Measurements from ENCODE around the gene CCR9.

The CCR9 gene

GRCh38 chr3:45880725-45881077 is 5.6 kb upstream of the CCR9 start:
- no peak for TF ChIP-seq CTCF (IDR thresholded peaks at IDR 0.05; ENCODE audit: low read depth, low read length, missing control alignments)
- no peak for DNase-seq (ENCODE audit: low read depth)
- in situ Hi-C loops (cut with HindIII; ENCODE audit: low sequenced_read_pairs), result no loop called here
- no peak overlapping the region for H3K4me3 ChIP-seq (ENCODE audit: low read depth, low read length)

- no peak overlapping the region for H3K4me3 ChIP-seq (ENCODE audit: low read depth, low read length)
- in situ Hi-C loops (cut with HindIII; ENCODE audit: low sequenced_read_pairs), result no loop called here
- no peak for DNase-seq (ENCODE audit: low read depth)
- TF ChIP-seq CTCF (IDR thresholded peaks at IDR 0.05; ENCODE audit: low read depth, low read length, missing control alignments), result no peak
These were observed 5.0 kb upstream of the CCR9 start for GRCh38 chr3:45881078-45882022.

DNA sequence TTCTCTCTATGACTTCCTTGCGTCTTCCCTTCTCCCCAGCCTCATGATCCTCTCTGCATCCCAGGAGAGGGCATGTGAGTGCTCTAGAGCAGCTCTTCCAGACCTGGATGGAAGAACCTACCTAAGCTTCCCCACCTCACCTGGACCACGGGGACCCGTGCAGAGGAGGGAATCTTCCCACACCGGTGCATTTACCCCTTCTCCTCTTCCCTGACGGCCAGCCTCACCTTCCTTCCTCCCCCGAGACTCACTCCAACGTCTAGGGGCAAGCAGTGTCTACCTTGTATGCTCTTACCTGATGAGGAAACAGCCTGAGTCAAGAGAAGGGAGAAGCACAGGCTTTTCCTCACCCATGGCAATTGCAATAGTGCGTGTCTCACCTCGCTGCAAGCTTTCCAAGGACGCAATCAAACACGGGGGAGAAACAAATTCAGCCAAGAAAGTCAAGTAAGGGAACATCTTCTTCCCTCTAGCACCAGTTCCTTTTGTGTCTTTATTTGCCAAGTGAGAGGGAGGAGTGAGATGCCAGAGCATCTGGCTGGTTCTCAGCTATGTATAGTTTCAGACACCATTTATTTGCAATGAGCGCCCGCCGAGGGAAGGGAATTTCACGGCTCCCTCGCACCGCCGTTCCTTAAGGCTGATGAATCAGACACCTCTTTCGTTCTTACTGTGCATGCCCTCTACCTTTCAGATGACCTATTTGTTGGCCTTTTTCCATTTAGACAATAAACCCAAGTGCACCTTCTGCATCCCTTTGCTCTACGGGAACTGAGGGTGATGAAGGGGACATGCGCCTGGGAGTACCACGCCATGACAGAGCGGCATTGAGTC is 1.8 kb upstream of the CCR9 start:
- H3K4me3 ChIP-seq (ENCODE audit: low read depth, low read length), result no peak overlapping the region
- in situ Hi-C loops (cut with HindIII; ENCODE audit: low sequenced_read_pairs), result no loop called here
- DNase-seq (ENCODE audit: low read depth), result no peak
- no peak for TF ChIP-seq CTCF (IDR thresholded peaks at IDR 0.05; ENCODE audit: low read depth, low read length, missing control alignments)

DNA sequence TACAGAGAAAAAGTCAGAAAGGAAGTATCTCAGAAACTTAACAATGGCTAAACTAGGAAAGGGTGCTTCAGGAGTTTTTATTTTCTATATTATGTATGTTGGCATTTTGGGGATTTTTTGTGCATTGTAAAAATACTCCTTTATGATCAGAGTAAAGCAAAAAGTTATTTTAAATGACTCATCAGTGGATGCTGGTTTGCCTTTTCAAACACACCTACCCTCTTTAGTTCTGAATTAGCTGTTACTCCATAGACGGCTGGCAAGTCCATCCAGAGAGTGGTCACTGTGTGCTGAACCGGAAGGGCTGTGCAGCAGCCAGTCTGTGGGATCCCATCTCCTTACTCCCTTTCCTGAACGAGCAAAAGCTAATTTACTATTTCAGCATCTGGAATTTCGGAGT is 942 bp downstream of the CCR9 start:
- no peak for TF ChIP-seq CTCF (IDR thresholded peaks at IDR 0.05; ENCODE audit: low read depth, low read length, missing control alignments)
- no peak overlapping the region for H3K4me3 ChIP-seq (ENCODE audit: low read depth, low read length)
- in situ Hi-C loops (cut with HindIII; ENCODE audit: low sequenced_read_pairs), result no loop called here
- no peak for DNase-seq (ENCODE audit: low read depth)

DNA sequence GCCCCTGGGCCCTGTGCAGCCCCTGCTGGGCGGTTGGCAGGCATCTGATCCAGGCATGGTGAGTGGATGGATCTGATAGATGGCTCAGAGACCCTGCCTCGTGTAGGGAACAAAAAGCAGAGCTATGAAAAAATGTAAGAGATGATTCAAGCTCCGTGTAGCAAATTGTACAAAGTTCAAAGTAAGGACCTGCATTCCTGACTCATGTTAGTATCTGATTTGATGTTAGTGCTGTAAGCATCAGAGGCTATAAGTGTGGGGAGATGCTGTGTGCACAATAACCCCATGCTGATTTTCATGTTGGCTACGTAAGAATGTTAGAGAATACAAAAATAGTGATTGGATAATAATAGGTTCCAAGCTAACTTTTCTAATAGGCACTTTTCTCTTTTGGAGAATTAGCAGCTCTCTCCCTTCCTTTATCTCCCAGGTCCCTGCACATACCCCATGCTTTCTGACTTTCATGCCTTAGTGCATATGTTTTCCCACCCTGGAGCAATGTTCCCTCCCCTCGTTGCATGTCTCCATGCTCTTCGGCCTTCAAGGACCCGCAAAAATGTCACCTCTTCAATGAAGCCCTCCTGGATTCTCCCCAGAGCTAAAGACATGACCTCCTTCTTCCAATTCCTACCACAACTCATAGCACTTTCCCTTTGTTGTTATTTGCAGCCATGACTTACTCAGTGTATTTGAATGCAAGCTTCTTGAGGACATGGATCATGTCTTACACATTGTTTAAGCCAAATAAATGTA is 1.6 kb downstream of the CCR9 start:
- no peak overlapping the region for H3K4me3 ChIP-seq (ENCODE audit: low read depth, low read length)
- in situ Hi-C loops (cut with HindIII; ENCODE audit: low sequenced_read_pairs), result no loop called here
- no peak for DNase-seq (ENCODE audit: low read depth)
- TF ChIP-seq CTCF (IDR thresholded peaks at IDR 0.05; ENCODE audit: low read depth, low read length, missing control alignments), result no peak

- in situ Hi-C loops (cut with HindIII; ENCODE audit: low sequenced_read_pairs), result no loop called here
- DNase-seq (ENCODE audit: low read depth), result no peak
- no peak for TF ChIP-seq CTCF (IDR thresholded peaks at IDR 0.05; ENCODE audit: low read depth, low read length, missing control alignments)
- no peak overlapping the region for H3K4me3 ChIP-seq (ENCODE audit: low read depth, low read length)
These were observed 3.0 kb downstream of the CCR9 start for GRCh38 chr3:45889337-45889736.

All from astrocyte of the cerebellum (primary cell).